DND-41 (cell line): Measurements from ENCODE around the gene ALG12.

Experiments
- EZH2 ChIP-seq: IDR thresholded peaks from 3 replicates; pipeline ENCODE4 v1.6.1; 2012; ENCODE audit warnings: borderline replicate concordance, low read depth, mild to moderate bottlenecking, moderate library complexity, low read length, inconsistent platforms; ENCODE audit not compliant: severe bottlenecking
- TF ChIP-seq, protein P1 (sequence below): IDR thresholded peaks from 2 replicates; pipeline ENCODE4 v1.5.1; 2012; ENCODE audit warnings: borderline replicate concordance, low read length, moderate library complexity, mild to moderate bottlenecking; ENCODE audit not compliant: poor library complexity, severe bottlenecking; ENCODE audit errors: extremely low read depth

DNA sequence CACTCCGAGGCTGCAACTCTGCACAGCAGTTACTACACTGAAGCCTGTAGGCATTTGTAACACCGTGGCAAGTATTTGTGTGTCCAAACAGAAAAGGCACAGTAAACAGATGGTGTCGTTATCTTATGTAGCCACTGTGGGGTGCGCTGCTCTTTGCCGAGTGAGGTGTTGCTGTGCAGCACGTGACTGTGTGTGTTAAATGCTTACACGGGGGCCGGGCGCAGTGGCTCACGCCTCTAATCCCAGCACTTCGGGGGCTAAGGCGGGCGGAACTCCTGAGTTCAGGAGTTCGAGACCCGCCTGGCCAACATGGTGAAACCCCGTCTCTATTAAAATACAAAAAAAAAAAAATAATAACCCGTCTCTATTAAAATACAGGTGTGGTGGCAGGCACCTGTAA lies 53.1 kb downstream of the ALG12 start:
- no peak for TF ChIP-seq EZH2
- TF ChIP-seq, protein P1, sequence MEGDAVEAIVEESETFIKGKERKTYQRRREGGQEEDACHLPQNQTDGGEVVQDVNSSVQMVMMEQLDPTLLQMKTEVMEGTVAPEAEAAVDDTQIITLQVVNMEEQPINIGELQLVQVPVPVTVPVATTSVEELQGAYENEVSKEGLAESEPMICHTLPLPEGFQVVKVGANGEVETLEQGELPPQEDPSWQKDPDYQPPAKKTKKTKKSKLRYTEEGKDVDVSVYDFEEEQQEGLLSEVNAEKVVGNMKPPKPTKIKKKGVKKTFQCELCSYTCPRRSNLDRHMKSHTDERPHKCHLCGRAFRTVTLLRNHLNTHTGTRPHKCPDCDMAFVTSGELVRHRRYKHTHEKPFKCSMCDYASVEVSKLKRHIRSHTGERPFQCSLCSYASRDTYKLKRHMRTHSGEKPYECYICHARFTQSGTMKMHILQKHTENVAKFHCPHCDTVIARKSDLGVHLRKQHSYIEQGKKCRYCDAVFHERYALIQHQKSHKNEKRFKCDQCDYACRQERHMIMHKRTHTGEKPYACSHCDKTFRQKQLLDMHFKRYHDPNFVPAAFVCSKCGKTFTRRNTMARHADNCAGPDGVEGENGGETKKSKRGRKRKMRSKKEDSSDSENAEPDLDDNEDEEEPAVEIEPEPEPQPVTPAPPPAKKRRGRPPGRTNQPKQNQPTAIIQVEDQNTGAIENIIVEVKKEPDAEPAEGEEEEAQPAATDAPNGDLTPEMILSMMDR = no peak
